ENCODE data around the gene GPR179.

The GPR179 gene

GRCh38 chr17:38344420-38344745, 627 bp upstream of the GPR179 start:
- no peak overlapping the region for H3K27ac ChIP-seq
- DNase-seq (ENCODE audit: low read depth, low spot score): no peak

GRCh38 chr17:38342886-38343607, 709 bp downstream of the GPR179 start:
- DNase-seq (ENCODE audit: low read depth, low spot score): no peak
- H3K27ac ChIP-seq: no peak overlapping the region

GRCh38 chr17:38341035-38341721, 2.6 kb downstream of the GPR179 start:
- no peak for DNase-seq (ENCODE audit: low read depth, low spot score)
- H3K27ac ChIP-seq: no peak overlapping the region

GRCh38 chr17:38339891-38340290, 3.9 kb downstream of the GPR179 start:
- no peak for DNase-seq (ENCODE audit: low read depth, low spot score)
- no peak overlapping the region for H3K27ac ChIP-seq

GRCh38 chr17:38338535-38338934, 5.2 kb downstream of the GPR179 start:
- no peak overlapping the region for H3K27ac ChIP-seq
- DNase-seq (ENCODE audit: low read depth, low spot score): no peak

- no peak for DNase-seq (ENCODE audit: low read depth, low spot score)
- H3K27ac ChIP-seq: no peak overlapping the region
Observed at GRCh38 chr17:38338053-38338452, 5.7 kb downstream of the GPR179 start.

- DNase-seq (ENCODE audit: low read depth, low spot score): no peak
- no peak overlapping the region for H3K27ac ChIP-seq
Observed at GRCh38 chr17:38336838-38337237, 6.9 kb downstream of the GPR179 start.

- no peak for DNase-seq (ENCODE audit: low read depth, low spot score)
Observed at GRCh38 chr17:38334480-38335364, 9.0 kb downstream of the GPR179 start.

GRCh38 chr17:38333635-38334295, 10.0 kb downstream of the GPR179 start:
- H3K27ac ChIP-seq: no peak overlapping the region
- DNase-seq (ENCODE audit: low read depth, low spot score): no peak

More at GRCh38 chr17:38334480-38335364, 9.0 kb downstream of the GPR179 start:
- no peak overlapping the region for H3K27ac ChIP-seq

GRCh38 chr17:38332735-38333134, 11.0 kb downstream of the GPR179 start:
- DNase-seq (ENCODE audit: low read depth, low spot score): no peak
- no peak overlapping the region for H3K27ac ChIP-seq

- no peak for DNase-seq (ENCODE audit: low read depth, low spot score)
Observed at GRCh38 chr17:38330941-38331411, 12.8 kb downstream of the GPR179 start.

GRCh38 chr17:38329808-38330730, 13.7 kb downstream of the GPR179 start:
- H3K27ac ChIP-seq: no peak overlapping the region
- no peak for DNase-seq (ENCODE audit: low read depth, low spot score)

More at GRCh38 chr17:38330941-38331411, 12.8 kb downstream of the GPR179 start:
- H3K27ac ChIP-seq: no peak overlapping the region

GRCh38 chr17:38329284-38329683, 14.5 kb downstream of the GPR179 start:
- no peak overlapping the region for H3K27ac ChIP-seq
- no peak for DNase-seq (ENCODE audit: low read depth, low spot score)

GRCh38 chr17:38328620-38329019, 15.1 kb downstream of the GPR179 start:
- no peak for DNase-seq (ENCODE audit: low read depth, low spot score)
- no peak overlapping the region for H3K27ac ChIP-seq

- H3K27ac ChIP-seq: no peak overlapping the region
- no peak for DNase-seq (ENCODE audit: low read depth, low spot score)
Observed at GRCh38 chr17:38327936-38328335, 15.8 kb downstream of the GPR179 start.

GRCh38 chr17:38326996-38327792, 16.6 kb downstream of the GPR179 start:
- no peak for DNase-seq (ENCODE audit: low read depth, low spot score)
- no peak overlapping the region for H3K27ac ChIP-seq

- H3K27ac ChIP-seq: no peak overlapping the region
Observed at GRCh38 chr17:38325221-38325851, 18.4 kb downstream of the GPR179 start.

GRCh38 chr17:38324772-38325171, 19.0 kb downstream of the GPR179 start:
- H3K27ac ChIP-seq: no peak overlapping the region
- no peak for DNase-seq (ENCODE audit: low read depth, low spot score)

More at GRCh38 chr17:38325221-38325851, 18.4 kb downstream of the GPR179 start:
- no peak for DNase-seq (ENCODE audit: low read depth, low spot score)

All from epithelial cell of prostate (primary cell).